GM12801 (cell line): ENCODE data around the gene SNX14.

ENCODE experiments used
- TF ChIP-seq, protein P1 (sequence below): IDR thresholded peaks from one replicate; pipeline ENCODE4 v1.5.1; 2011; ENCODE audit warnings: control low read depth; ENCODE audit not compliant: insufficient read length; ENCODE audit errors: extremely low read depth

Gene SNX14

DNA sequence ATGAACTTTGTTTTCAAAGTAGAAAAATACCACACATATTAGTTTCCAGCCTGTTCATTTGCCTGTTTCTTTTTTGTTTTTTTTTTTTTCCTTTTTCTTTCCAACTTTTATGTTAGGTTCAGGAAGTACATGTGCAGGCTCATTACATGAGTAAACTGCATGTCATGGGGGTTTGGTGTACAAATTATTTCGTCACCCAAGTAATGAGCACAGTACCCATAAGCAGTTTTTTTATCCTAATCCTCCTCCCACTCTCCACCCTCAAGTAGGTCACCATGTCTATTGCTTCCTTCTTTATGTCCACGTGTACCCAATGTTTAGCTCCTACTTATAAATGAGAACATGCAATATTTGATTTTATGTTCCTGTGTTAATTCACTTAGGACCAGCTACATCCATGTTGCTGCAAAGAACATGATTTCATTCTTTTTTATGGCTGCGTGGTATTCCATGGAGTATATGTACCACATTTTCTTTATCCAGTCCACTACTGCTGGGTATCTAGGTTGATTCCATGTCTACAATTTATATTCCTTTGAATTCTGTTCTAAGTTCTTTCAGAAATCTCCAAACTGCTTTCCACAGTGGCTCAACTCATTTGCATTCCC, 31.8 kb downstream of the SNX14 start:
- TF ChIP-seq, protein P1, sequence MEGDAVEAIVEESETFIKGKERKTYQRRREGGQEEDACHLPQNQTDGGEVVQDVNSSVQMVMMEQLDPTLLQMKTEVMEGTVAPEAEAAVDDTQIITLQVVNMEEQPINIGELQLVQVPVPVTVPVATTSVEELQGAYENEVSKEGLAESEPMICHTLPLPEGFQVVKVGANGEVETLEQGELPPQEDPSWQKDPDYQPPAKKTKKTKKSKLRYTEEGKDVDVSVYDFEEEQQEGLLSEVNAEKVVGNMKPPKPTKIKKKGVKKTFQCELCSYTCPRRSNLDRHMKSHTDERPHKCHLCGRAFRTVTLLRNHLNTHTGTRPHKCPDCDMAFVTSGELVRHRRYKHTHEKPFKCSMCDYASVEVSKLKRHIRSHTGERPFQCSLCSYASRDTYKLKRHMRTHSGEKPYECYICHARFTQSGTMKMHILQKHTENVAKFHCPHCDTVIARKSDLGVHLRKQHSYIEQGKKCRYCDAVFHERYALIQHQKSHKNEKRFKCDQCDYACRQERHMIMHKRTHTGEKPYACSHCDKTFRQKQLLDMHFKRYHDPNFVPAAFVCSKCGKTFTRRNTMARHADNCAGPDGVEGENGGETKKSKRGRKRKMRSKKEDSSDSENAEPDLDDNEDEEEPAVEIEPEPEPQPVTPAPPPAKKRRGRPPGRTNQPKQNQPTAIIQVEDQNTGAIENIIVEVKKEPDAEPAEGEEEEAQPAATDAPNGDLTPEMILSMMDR: no peak

DNA sequence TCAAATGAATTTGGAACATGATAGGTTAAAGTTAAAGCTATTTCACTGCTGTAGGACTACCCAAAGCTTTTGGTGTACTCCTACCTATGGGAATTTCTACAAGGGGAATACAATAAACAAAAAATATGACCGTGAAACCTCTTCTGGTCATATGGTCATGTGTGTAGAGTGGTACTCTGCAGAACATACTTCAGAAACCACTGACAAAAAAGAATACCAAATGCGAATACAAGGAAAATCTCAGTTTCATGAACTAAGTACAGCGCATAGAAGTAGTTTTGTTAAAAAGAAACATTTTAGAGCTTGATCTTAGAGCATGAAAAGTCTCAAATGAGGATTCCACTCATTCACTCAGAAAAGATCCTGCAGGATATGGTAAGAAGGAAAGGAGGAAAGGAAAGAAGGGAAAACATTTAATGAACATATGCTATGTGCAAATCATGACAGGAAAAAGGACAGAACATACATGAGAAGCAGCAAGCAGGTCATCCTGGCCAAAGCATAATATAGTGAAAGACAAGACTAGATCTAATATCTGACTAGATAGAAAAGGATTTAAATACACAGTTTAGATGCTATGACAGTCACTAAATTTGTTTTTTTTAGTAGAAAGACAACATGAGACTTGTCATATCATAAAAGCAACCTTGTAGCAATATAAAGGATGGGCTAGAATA, 36.5 kb downstream of the SNX14 start:
- TF ChIP-seq, protein P1: no peak

DNA sequence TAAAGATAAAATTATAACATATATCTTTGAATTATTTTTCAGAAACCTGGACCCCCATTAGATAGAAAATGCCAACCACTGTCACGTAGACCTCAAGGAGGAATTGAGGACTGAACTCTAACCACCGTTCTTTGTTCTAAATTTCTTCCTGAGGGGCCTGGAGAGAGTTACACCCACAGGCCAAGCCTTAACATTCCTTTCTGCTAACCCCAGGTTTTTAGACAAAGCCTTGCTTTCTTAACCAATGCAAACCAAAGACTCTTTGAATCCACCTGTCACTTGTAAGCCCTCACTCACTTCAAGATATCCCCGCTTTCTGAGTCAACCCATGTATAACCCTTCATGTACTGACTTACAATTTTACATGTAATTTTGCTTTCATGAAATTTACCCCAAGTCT, 41.0 kb downstream of the SNX14 start:
- TF ChIP-seq, protein P1: no peak

DNA sequence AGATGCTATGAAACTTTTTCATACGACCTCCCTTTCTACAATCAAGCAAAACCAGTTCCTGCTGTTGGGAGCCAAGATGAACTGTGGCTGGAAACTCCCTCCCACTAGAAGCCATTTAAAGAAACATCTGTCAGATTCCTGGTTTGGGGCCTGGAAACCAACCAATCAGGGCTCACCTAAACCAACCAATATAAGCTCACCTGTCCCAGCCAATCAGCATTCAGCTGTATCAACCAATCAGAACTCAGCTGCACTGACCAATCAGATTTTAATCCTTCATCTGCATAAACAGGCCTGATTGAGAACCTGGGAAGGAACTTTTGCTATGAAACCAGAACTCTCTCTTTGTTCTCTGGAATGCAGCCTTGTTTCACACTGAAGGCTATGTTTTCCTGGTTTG, 42.4 kb downstream of the SNX14 start:
- TF ChIP-seq, protein P1: no peak

DNA sequence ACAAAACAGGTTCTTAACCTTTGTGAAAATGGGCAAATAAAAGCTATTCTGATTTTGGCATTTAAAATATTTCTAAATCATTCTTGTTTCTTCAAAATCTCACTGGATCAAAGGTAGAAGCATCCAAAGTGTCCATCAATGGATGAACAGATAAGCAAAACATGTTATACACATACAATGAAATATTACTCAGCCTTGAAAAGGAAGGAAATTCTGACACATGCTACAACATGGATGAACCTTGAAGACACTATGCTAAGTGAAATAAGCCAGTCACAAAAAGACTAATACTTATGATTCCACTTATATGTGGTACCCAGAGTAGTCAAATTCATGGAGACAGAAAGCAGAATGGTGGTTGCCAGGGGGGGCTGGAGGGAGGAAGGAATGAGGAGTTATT, 45.9 kb downstream of the SNX14 start:
- TF ChIP-seq, protein P1: no peak

DNA sequence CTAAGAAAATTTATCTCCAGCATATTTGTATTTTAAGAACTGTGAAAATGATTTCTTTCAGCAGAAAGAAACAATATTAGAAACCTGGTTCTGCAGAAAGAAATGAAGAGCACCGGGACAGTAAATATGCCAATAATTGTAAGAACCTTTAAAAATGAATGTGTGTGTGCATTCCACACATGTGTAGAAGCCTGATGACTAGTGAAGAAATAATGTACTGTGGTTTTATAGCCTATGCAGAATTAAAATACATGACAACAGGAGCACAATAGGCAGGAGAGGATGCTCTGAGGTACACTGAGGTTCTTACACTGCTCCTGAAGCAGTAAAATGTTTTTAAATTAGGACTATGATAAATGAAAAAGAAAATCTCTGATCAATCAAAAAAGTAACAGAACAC, 48.9 kb downstream of the SNX14 start:
- TF ChIP-seq, protein P1: no peak

DNA sequence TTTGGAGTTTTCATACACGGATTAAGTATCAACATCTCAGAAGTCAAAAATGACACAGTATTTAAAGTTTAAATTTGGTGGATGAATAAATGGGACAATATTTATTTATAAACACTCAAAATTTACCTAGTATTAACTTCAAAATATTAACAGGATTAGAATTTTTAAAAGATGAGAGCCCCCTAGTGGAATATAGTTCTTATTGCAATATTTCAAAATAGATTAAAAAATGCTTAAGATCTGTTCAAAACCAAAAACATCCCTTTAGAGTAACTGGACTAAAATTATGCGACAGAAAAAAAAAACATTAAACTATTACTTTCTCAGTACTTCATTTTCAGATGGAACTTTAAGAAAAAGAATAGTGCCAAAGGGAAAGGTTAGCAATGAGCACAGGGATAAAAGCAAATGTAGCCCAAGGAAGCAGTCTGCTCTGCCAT, 56.6 kb downstream of the SNX14 start:
- TF ChIP-seq, protein P1: no peak
